H1 (cell line): Measurements from ENCODE around the gene FBXW2. TPM values are rescaled to one million over a fixed set of nuclear protein-coding genes. Genes with fewer than 3 reads are reported as not detected.

ENCODE experiments used
- CTCF ChIA-PET: fragments of 300-600 bp; sonication (Branson Sonifier 250); formaldehyde crosslinking; loops from one replicate; lab custom pipeline; 2021; ENCODE audit not compliant: partially characterized antibody; lab: Charles Lee
- POLR2A ChIA-PET: fragments of 300-600 bp; sonication (Branson Sonifier 250); formaldehyde crosslinking; loops from one replicate; lab custom pipeline; 2021; ENCODE audit warnings: inconsistent platforms; ENCODE audit not compliant: partially characterized antibody; lab: Charles Lee
- DNase-seq, 2 experiments: peaks; one replicate each; pipeline versions ENCODE4 v3.0.0 to v3.0.0-alpha.2; 2010 to 2022; ENCODE audit warnings: low spot score in 2 of 2, low read depth in 1 of 2, mixed read lengths in 1 of 2
- FAIRE-seq: peaks from 2 replicates; lab custom pipeline; 2011; peaks lifted over from hg19 to GRCh38; lab: Jason Lieb, UNC
- H2AFZ ChIP-seq: 2 replicates; pipeline ENCODE4 v1.8.1; 2012; ENCODE audit warnings: low read length, inconsistent platforms
- H2AK5ac ChIP-seq: 2 replicates; pipeline ENCODE4 v1.6.1; 2013; ENCODE audit warnings: low read depth, low read length
- H2BK120ac ChIP-seq: replicated peaks from 2 replicates; pipeline ENCODE3; 2013; ENCODE audit warnings: low read depth, low read length, inconsistent platforms
- H2BK12ac ChIP-seq: 2 replicates; pipeline ENCODE4 v1.6.1; 2013; ENCODE audit warnings: low read depth, low read length
- H2BK15ac ChIP-seq: 2 replicates; pipeline ENCODE4 v1.6.1; 2013; ENCODE audit warnings: low read length
- H2BK20ac ChIP-seq: 2 replicates; pipeline ENCODE4 v1.6.1; 2013; ENCODE audit warnings: low read length
- H2BK5ac ChIP-seq: 2 replicates; pipeline ENCODE4 v1.6.1; 2013; ENCODE audit warnings: low read depth, low read length
- H3K14ac ChIP-seq: 2 replicates; pipeline ENCODE4 v1.6.1; 2013; ENCODE audit warnings: inconsistent platforms; ENCODE audit not compliant: insufficient read length
- H3K18ac ChIP-seq: 2 replicates; pipeline ENCODE4 v1.6.1; 2013; ENCODE audit warnings: low read length; ENCODE audit errors: extremely low read depth
- H3K23ac ChIP-seq: 2 replicates; pipeline ENCODE4 v1.6.1; 2013; ENCODE audit warnings: inconsistent platforms; ENCODE audit not compliant: insufficient read length
- H3K23me2 ChIP-seq: 2 replicates; pipeline ENCODE4 v1.6.1; 2013; ENCODE audit warnings: low read depth, low read length
- H3K27ac ChIP-seq: 2 replicates; pipeline ENCODE4 v1.6.1; 2011; ENCODE audit warnings: low read depth, low read length, inconsistent platforms
- H3K27me3 ChIP-seq, 4 experiments: replicated peaks in 1 of 4; 1 replicate in 1 of 4; 2 replicates in 3 of 4; pipeline versions ENCODE4 v1.6.1 to v1.8.1; 2011 to 2013; ENCODE audit warnings: low read length in 3 of 4, mild to moderate bottlenecking in 3 of 4, inconsistent platforms in 2 of 4, mixed read lengths in 2 of 4, moderate library complexity in 1 of 4; ENCODE audit not compliant: control insufficient read depth in 3 of 4, insufficient read depth in 3 of 4; ENCODE audit errors: extremely low read depth in 1 of 4
- H3K36me3 ChIP-seq, 4 experiments: 2 replicates each; pipeline versions ENCODE4 v1.6.1 to v1.8.1; 2011 to 2013; ENCODE audit warnings: mild to moderate bottlenecking in 4 of 4, low read length in 3 of 4, moderate library complexity in 2 of 4, control low read depth in 1 of 4, inconsistent platforms in 1 of 4; ENCODE audit not compliant: insufficient read depth in 4 of 4, control insufficient read depth in 2 of 4
- H3K4ac ChIP-seq: replicated peaks from 2 replicates; pipeline ENCODE3; 2013; ENCODE audit warnings: low read length, low read depth, mixed read lengths, inconsistent platforms; ENCODE audit not compliant: insufficient read length
- H3K4me1 ChIP-seq, 4 experiments: replicated peaks in 1 of 4; 1 replicate in 1 of 4; 2 replicates in 3 of 4; pipeline versions ENCODE4 v1.6.1 to v1.8.1; 2011 to 2013; ENCODE audit warnings: low read length in 3 of 4, inconsistent platforms in 2 of 4, mixed read lengths in 1 of 4; ENCODE audit not compliant: insufficient read depth in 4 of 4, control insufficient read depth in 3 of 4
- H3K4me2 ChIP-seq, 2 experiments: 2 replicates each; pipeline versions ENCODE4 v1.6.1 to v1.8.1; 2011 to 2013; ENCODE audit warnings: low read depth in 2 of 2, low read length in 2 of 2, control low read depth in 1 of 2, inconsistent platforms in 1 of 2, mild to moderate bottlenecking in 1 of 2; ENCODE audit not compliant: insufficient read depth in 1 of 2
- H3K4me3 ChIP-seq, 4 experiments: fragments of 200-600, 300-600 bp in 1 of 4; sonication (generic), shearing (Covaris generic), sonication (Bioruptor Twin) in 1 of 4; 2 replicates each; pipeline versions ENCODE4 v1.5.1 to v1.8.1; 2011 to 2016; ENCODE audit warnings: low read length in 4 of 4, low read depth in 3 of 4, control low read depth in 2 of 4, inconsistent platforms in 2 of 4, mild to moderate bottlenecking in 2 of 4, mixed read lengths in 1 of 4, moderate library complexity in 1 of 4; ENCODE audit not compliant: insufficient read depth in 2 of 4; ENCODE audit errors: extremely low read depth in 1 of 4
- H3K56ac ChIP-seq: replicated peaks from 2 replicates; pipeline ENCODE3; 2013; ENCODE audit warnings: low read depth, mild to moderate bottlenecking, mixed read lengths, low read length, inconsistent platforms; ENCODE audit not compliant: insufficient read length
- H3K79me1 ChIP-seq: 2 replicates; pipeline ENCODE4 v1.6.1; 2013; ENCODE audit warnings: low read depth, low read length, control low read depth
- H3K79me2 ChIP-seq, 2 experiments: 2 replicates each; pipeline versions ENCODE4 v1.6.1 to v1.8.1; 2012 to 2013; ENCODE audit warnings: low read length in 2 of 2, mild to moderate bottlenecking in 2 of 2, inconsistent platforms in 1 of 2; ENCODE audit not compliant: insufficient read depth in 2 of 2, control insufficient read depth in 1 of 2
- H3K9ac ChIP-seq, 4 experiments: replicated peaks in 1 of 4; 1 replicate in 1 of 4; 2 replicates in 3 of 4; pipeline versions ENCODE4 v1.6.1 to v1.8.1; 2011 to 2013; ENCODE audit warnings: low read depth in 3 of 4, low read length in 3 of 4, control low read depth in 2 of 4, mild to moderate bottlenecking in 2 of 4, moderate library complexity in 2 of 4, inconsistent platforms in 1 of 4; ENCODE audit errors: extremely low read depth in 1 of 4
- H3K9me3 ChIP-seq, 2 experiments: 2 replicates each; pipeline versions ENCODE4 v1.6.1 to v1.8.1; 2012 to 2013; ENCODE audit warnings: mild to moderate bottlenecking in 2 of 2, moderate library complexity in 2 of 2, control low read depth in 1 of 2, inconsistent platforms in 1 of 2, low read depth in 1 of 2, low read length in 1 of 2, mixed read lengths in 1 of 2; ENCODE audit not compliant: insufficient read depth in 2 of 2
- H4K20me1 ChIP-seq, 2 experiments: replicated peaks in 1 of 2; 2 replicates each; pipeline versions ENCODE3 to v1.8.1; 2011 to 2013; ENCODE audit warnings: inconsistent platforms in 2 of 2, low read length in 2 of 2, mild to moderate bottlenecking in 1 of 2; ENCODE audit not compliant: insufficient read depth in 2 of 2, control insufficient read depth in 1 of 2
- H4K5ac ChIP-seq: 2 replicates; pipeline ENCODE4 v1.6.1; 2013; ENCODE audit warnings: low read length, low read depth, mixed read lengths, inconsistent platforms; ENCODE audit not compliant: insufficient read length
- H4K8ac ChIP-seq: 2 replicates; pipeline ENCODE4 v1.8.0; 2013; ENCODE audit warnings: mild to moderate bottlenecking, moderate library complexity, low read length, inconsistent platforms; ENCODE audit not compliant: insufficient read depth; ENCODE audit errors: extremely low read depth
- H4K91ac ChIP-seq: replicated peaks from 2 replicates; pipeline ENCODE3; 2013; ENCODE audit warnings: low read length, mixed read lengths, inconsistent platforms; ENCODE audit not compliant: insufficient read length
- HDAC2 ChIP-seq, 2 experiments: fragments of 300-600 bp in 1 of 2; sonication (generic) in 1 of 2; IDR thresholded peaks; 2 replicates each; pipeline ENCODE4 v1.6.1; 2011 to 2012; ENCODE audit warnings: low read depth in 2 of 2, low read length in 2 of 2, mild to moderate bottlenecking in 2 of 2, moderate library complexity in 2 of 2, borderline replicate concordance in 1 of 2, inconsistent platforms in 1 of 2
- KDM1A ChIP-seq: fragments of 200-600, 300-600 bp; sonication (generic); IDR thresholded peaks from 2 replicates; pipeline ENCODE4 v1.7.1; 2016; ENCODE audit warnings: mild to moderate bottlenecking, low read length, borderline replicate concordance
- SUZ12 ChIP-seq: fragments of 200-600 bp; sonication (generic); IDR thresholded peaks from 2 replicates; pipeline ENCODE4 v1.6.1; 2012; ENCODE audit warnings: mild to moderate bottlenecking, inconsistent platforms, low read length, moderate library complexity, mixed read lengths
- TAF1 ChIP-seq: IDR thresholded peaks from 2 replicates; pipeline ENCODE4 v1.6.1; 2011; ENCODE audit warnings: mild to moderate bottlenecking, low read depth, low read length
- WGBS, 2 experiments: shearing (Covaris generic) in 1 of 2; methylation state at CpG; one replicate each; pipeline versions ENCODE4 v1.1.6 to v1.1.7; 2013 to 2015; ENCODE audit warnings: low lambda C conversion rate in 2 of 2, mixed read lengths in 2 of 2, inconsistent platforms in 1 of 2, low coverage in 1 of 2, missing lambda C conversion rate in 1 of 2; ENCODE audit not compliant: insufficient replicate concordance in 2 of 2, insufficient coverage in 1 of 2, insufficient read length in 1 of 2; ENCODE audit errors: extremely low coverage in 1 of 2, missing lambda C conversion rate in 1 of 2; 5-methylcytosine and 5-hydroxymethylcytosine counted together
- polyA plus RNA-seq, 7 experiments: library from polyadenylated mRNA; depleted of rRNA in 3 of 7; stranded (reverse) in 5 of 7; unstranded in 2 of 7; fragments of >200 nt in 5 of 7; fragments of 200-250 nt in 2 of 7; gene quantifications; 1 replicate in 5 of 7; 2 replicates in 1 of 7; 4 replicates in 1 of 7; pipeline versions ENCODE4 v1.2.1 to v1.2.3, GENCODE V29; 2011 to 2013; ENCODE audit warnings: missing spikeins in 2 of 7, mixed read lengths in 2 of 7
- total RNA-seq: library from RNA; stranded (reverse); fragmentation: NEBNext Ultra II Directional; extraction: Animal tissue kit (Norgen Biotek cat#: 25700); gene quantifications from 2 replicates; pipeline ENCODE4 v1.2.1, GENCODE V29; 2021

Gene FBXW2
- total and polyA plus RNA-seq, 2 of the 8 experiments (the other 6 are each of a cell fraction or from before 2014, with no cell fraction given), result 19.2 to 65.3 TPM

GRCh38 chr9:120713257-120714087 is 79.7 kb downstream of the FBXW2 start:
- Histone ChIP-seq H3K9ac (peak overlapping the region in 2 of 4 experiments; percentile 20 to 36; a peak in 4 of 7 replicates), H3K27me3 (peaks cover 4 to 17% (median 15%) of the 10 kb centered on the region in 4 experiments; a peak in 6 of 7 replicates), H4K5ac (no peak overlapping the region), H3K4me1 (peaks cover 0 to 9% (median 8%) of the 10 kb centered on the region in 4 experiments; a peak in 4 of 7 replicates), H3K23me2 (peaks cover 13% of the 10 kb centered on the region; the same call in 1 of the 2 replicates), H3K18ac (no peak overlapping the region), H2BK15ac (no peak overlapping the region), H3K79me2 (no peaks in the 10 kb centered on the region), H4K20me1 (peaks cover 0 to 2% of the 10 kb centered on the region in 2 experiments), H3K4me2 (peak overlapping the region; percentile 73 to 81), H3K14ac (no peak overlapping the region), H4K8ac (peak overlapping the region; percentile 59; the same call in 1 of the 2 replicates), H3K79me1 (no peaks in the 10 kb centered on the region), H2BK5ac (no peak overlapping the region), H2BK120ac (no peak overlapping the region), H2BK12ac (no peak overlapping the region), H2AFZ (no peak overlapping the region; the same call in 1 of the 2 replicates), H4K91ac (no peak overlapping the region), H3K4ac (no peak overlapping the region), H3K36me3 (no peaks in the 10 kb centered on the region), H3K4me3 (peak overlapping the region; percentile 56 to 81 (median 70)), H3K9me3 (no peaks in the 10 kb centered on the region), H3K23ac (no peak overlapping the region), H2AK5ac (no peak overlapping the region), H3K56ac (no peak overlapping the region), H3K27ac (no peak overlapping the region), H2BK20ac (no peak overlapping the region)
- 8% methylated on average over 19 of the region's 50 CpGs; no CpG with 5 or more reads in 1 of the 2 experiments for WGBS, 2 experiments
- ChIA-PET CTCF (interaction anchor here (1.4 kb wide), 1 partner anchor 16 kb away, joined by 4 read pairs; no protein-coding TSS in a partner anchor), POLR2A (no interaction called here)
- DNase-seq (peak in 1 of 2 experiments; percentile 61), FAIRE-seq (no peak)
- TF ChIP-seq SUZ12, result peak; percentile 65
- TF ChIP-seq KDM1A, result no peak
- 0 out of 4 replicates have a peak, but pooled peaks of 1 of the 2 experiments have one; percentile 42 for TF ChIP-seq HDAC2 (IDR thresholded peaks at IDR 0.05; ENCODE audit: borderline replicate concordance in 1 of 2, low read depth in 2 of 2, low read length in 2 of 2)
- no peak for TF ChIP-seq TAF1
